OCI-LY3 (cell line): ENCODE measurements around the gene PASK.

Experiments used
- H2AFZ ChIP-seq: fragments of 200-600, 300-600 bp; shearing (Covaris generic); 2 replicates; pipeline ENCODE4 v1.6.0; 2014; ENCODE audit warnings: antibody characterized with exemption, low read depth, low read length
- H3K27ac ChIP-seq: fragments of 200-600, 300-600 bp; sonication (generic); 2 replicates; pipeline ENCODE4 v1.5.1; 2014; ENCODE audit warnings: mild to moderate bottlenecking, low read length, moderate library complexity, mixed read lengths
- H3K27me3 ChIP-seq: fragments of 200-600, 300-600 bp; sonication (generic); 2 replicates; pipeline ENCODE4 v1.6.1; 2014; ENCODE audit warnings: low read depth, low read length, mixed read lengths
- H3K36me3 ChIP-seq: fragments of 200-600, 300-600 bp; sonication (generic); replicated peaks from 2 replicates; pipeline ENCODE3; 2014; ENCODE audit warnings: low read depth, low read length, mixed read lengths
- H3K4me1 ChIP-seq: fragments of 300-600, 200-600 bp; sonication (generic); 2 replicates; pipeline ENCODE4 v1.6.1; 2014; ENCODE audit warnings: low read length, mixed read lengths
- H3K4me2 ChIP-seq: fragments of 200-600, 300-600 bp; sonication (generic); 2 replicates; pipeline ENCODE4 v1.6.1; 2014; ENCODE audit warnings: low read length, mixed read lengths
- H3K4me3 ChIP-seq: fragments of 300-600, 200-600 bp; sonication (generic); 2 replicates; pipeline ENCODE4 v1.5.1; 2014; ENCODE audit warnings: antibody characterized with exemption, mild to moderate bottlenecking, low read length, moderate library complexity
- H3K79me2 ChIP-seq: fragments of 300-600, 200-600 bp; shearing (Covaris generic); 2 replicates; pipeline ENCODE4 v1.6.1; 2014; ENCODE audit warnings: mild to moderate bottlenecking, low read length, mixed read lengths
- H3K9ac ChIP-seq: fragments of 300-600, 200-600 bp; shearing (Covaris generic); 2 replicates; pipeline ENCODE4 v1.6.0; 2014; ENCODE audit warnings: mild to moderate bottlenecking, low read length, moderate library complexity
- H3K9me3 ChIP-seq: fragments of 200-600, 300-600 bp; shearing (Covaris generic); 2 replicates; pipeline ENCODE4 v1.6.1; 2014; ENCODE audit warnings: low read length, mixed read lengths; ENCODE audit not compliant: insufficient read depth
- H4K20me1 ChIP-seq: fragments of 200-600, 300-600 bp; sonication (generic); 2 replicates; pipeline ENCODE4 v1.6.1; 2016; ENCODE audit warnings: low read length, mixed read lengths; ENCODE audit not compliant: insufficient read depth
- CTCF ChIP-seq: fragments of 200-600, 300-600 bp; sonication (generic); IDR thresholded peaks from 2 replicates; pipeline ENCODE4 v1.5.1; 2014; ENCODE audit warnings: antibody characterized with exemption, low read length, low read depth
- EZH2phosphoT487 ChIP-seq: fragments of 200-600 bp; shearing (Covaris generic); IDR thresholded peaks from 2 replicates; pipeline ENCODE4 v1.6.1; 2018; ENCODE audit warnings: antibody characterized with exemption, mixed run types, low read depth

PASK gene

GRCh38 chr2:241126771-241127202 lies 22.5 kb downstream of the PASK start:
- Histone ChIP-seq H3K4me3 (peak overlapping the region; percentile 17; the same call in 1 of the 2 replicates), H4K20me1 (no peaks in the 10 kb centered on the region), H3K79me2 (peaks cover 73% of the 10 kb centered on the region), H3K4me1 (peaks cover 63% of the 10 kb centered on the region), H3K27me3 (no peaks in the 10 kb centered on the region), H3K9me3 (peaks cover 9% of the 10 kb centered on the region; the same call in 1 of the 2 replicates), H3K36me3 (peaks cover 66% of the 10 kb centered on the region), H2AFZ (no peak overlapping the region), H3K4me2 (peak overlapping the region; percentile 65), H3K27ac (peak overlapping the region; percentile 99), H3K9ac (peak overlapping the region; percentile 93)
- TF ChIP-seq CTCF (no peak), EZH2phosphoT487 (no peak)

GRCh38 chr2:241126201-241126611 lies 23.1 kb downstream of the PASK start:
- H2AFZ ChIP-seq = no peak overlapping the region
- H4K20me1 ChIP-seq = no peaks in the 10 kb centered on the region
- peak overlapping the region; percentile 40; the same call in 1 of the 2 replicates for H3K4me3 ChIP-seq
- H3K27ac ChIP-seq = peak overlapping the region; percentile 99
- peaks cover 9% of the 10 kb centered on the region; the same call in 1 of the 2 replicates for H3K9me3 ChIP-seq
- peaks cover 59% of the 10 kb centered on the region for H3K4me1 ChIP-seq
- no peaks in the 10 kb centered on the region for H3K27me3 ChIP-seq
- H3K79me2 ChIP-seq = peaks cover 69% of the 10 kb centered on the region
- H3K36me3 ChIP-seq = peaks cover 67% of the 10 kb centered on the region
- H3K9ac ChIP-seq = peak overlapping the region; percentile 93; the same call in 1 of the 2 replicates
- peak overlapping the region; percentile 65 for H3K4me2 ChIP-seq
- TF ChIP-seq EZH2phosphoT487 = no peak
- no peak for TF ChIP-seq CTCF

- H3K9ac ChIP-seq = peak overlapping the region; percentile 93
- H3K27me3 ChIP-seq = no peaks in the 10 kb centered on the region
- peaks cover 71% of the 10 kb centered on the region for H3K36me3 ChIP-seq
- peaks cover 9% of the 10 kb centered on the region; the same call in 1 of the 2 replicates for H3K9me3 ChIP-seq
- H3K27ac ChIP-seq = peak overlapping the region; percentile 99
- peaks cover 59% of the 10 kb centered on the region for H3K4me1 ChIP-seq
- no peak overlapping the region for H2AFZ ChIP-seq
- peak overlapping the region; percentile 65 for H3K4me2 ChIP-seq
- H4K20me1 ChIP-seq = no peaks in the 10 kb centered on the region
- H3K4me3 ChIP-seq = peak overlapping the region; percentile 40
- TF ChIP-seq CTCF = no peak
- H3K79me2 ChIP-seq = peaks cover 72% of the 10 kb centered on the region
Observed at GRCh38 chr2:241125626-241126025, 23.6 kb downstream of the PASK start.

- Histone ChIP-seq H4K20me1 (no peaks in the 10 kb centered on the region), H3K36me3 (peaks cover 58% of the 10 kb centered on the region), H3K4me2 (peak overlapping the region; percentile 7; the same call in 1 of the 2 replicates), H3K9ac (peak overlapping the region; percentile 39; the same call in 1 of the 2 replicates), H3K27me3 (no peaks in the 10 kb centered on the region), H3K79me2 (peaks cover 64% of the 10 kb centered on the region), H2AFZ (no peak overlapping the region), H3K4me3 (no peak overlapping the region), H3K9me3 (peaks cover 9% of the 10 kb centered on the region; the same call in 1 of the 2 replicates), H3K27ac (peak overlapping the region; percentile 57), H3K4me1 (peaks cover 44% of the 10 kb centered on the region)
- TF ChIP-seq CTCF = no peak
- no peak for TF ChIP-seq EZH2phosphoT487
Observed at GRCh38 chr2:241123816-241124536, 25.3 kb downstream of the PASK start.
